Testis (tissue), 2 donors: ENCODE data around the gene COL6A2.

Experiments
- POLR2A ChIP-seq: fragments of 450-650 bp; IDR thresholded peaks from one replicate; pipeline ENCODE4 v1.6.1; 2017; ENCODE audit warnings: antibody characterized with exemption, mild to moderate bottlenecking, moderate library complexity
- TF ChIP-seq, protein P1 (sequence below), 3 experiments: fragments of 450-650 bp in 2 of 3; fragments of 200-600 bp in 1 of 3; sonication (generic) in 1 of 3; IDR thresholded peaks; one replicate each; pipeline ENCODE4 v1.5.1; 2016 to 2019; ENCODE audit warnings: antibody characterized with exemption in 3 of 3, mild to moderate bottlenecking in 2 of 3, moderate library complexity in 1 of 3

DNA sequence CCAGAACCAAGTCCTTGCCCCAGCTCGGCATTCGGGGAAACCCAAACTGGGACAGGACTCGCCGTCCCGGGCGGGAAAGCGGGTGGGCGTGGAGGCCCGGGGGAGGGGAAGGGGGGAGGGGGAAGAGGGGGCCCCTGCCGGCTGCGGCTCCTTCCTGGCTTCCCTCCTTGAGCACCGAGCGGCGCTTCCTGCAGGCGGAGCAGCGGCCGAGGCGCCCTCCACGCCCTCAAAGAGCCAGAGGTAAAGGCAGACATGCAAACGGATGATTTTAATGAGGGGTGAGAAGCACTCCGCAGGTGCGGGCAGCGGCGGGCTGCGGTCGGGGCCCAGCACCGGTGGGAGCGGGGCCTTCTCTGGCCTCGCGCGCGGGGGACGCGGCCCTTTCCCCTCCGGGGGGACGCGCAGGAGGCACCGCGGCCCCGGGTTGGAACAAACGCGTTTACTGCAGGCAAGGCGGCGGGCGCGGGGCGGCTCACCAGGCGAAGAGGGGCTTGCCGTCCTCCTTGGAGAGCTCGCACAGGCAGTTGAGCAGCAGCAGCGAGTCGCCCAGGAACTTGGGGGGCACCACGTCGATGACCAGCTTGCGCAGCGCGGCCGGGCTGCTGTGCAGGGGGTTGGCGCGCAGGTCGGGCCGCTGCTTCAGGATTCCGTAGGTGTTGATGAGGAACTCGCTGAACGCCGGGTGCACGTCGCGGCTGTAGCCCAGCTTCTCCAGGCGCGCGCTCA, 63.2 kb downstream of the COL6A2 start:
- TF ChIP-seq, protein P1, sequence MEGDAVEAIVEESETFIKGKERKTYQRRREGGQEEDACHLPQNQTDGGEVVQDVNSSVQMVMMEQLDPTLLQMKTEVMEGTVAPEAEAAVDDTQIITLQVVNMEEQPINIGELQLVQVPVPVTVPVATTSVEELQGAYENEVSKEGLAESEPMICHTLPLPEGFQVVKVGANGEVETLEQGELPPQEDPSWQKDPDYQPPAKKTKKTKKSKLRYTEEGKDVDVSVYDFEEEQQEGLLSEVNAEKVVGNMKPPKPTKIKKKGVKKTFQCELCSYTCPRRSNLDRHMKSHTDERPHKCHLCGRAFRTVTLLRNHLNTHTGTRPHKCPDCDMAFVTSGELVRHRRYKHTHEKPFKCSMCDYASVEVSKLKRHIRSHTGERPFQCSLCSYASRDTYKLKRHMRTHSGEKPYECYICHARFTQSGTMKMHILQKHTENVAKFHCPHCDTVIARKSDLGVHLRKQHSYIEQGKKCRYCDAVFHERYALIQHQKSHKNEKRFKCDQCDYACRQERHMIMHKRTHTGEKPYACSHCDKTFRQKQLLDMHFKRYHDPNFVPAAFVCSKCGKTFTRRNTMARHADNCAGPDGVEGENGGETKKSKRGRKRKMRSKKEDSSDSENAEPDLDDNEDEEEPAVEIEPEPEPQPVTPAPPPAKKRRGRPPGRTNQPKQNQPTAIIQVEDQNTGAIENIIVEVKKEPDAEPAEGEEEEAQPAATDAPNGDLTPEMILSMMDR (IDR thresholded peaks at IDR 0.05), result no peak
- no peak for TF ChIP-seq POLR2A
